Neural cell (in vitro differentiated cells): Measurements from ENCODE around the gene NT5C2. TPM values are rescaled to one million over a fixed set of nuclear protein-coding genes. Genes with fewer than 3 reads are reported as not detected.

ENCODE experiments used
- H2AFZ ChIP-seq: fragments of 200-600, 300-800 bp; sonication (generic), shearing (Covaris generic); 2 replicates; pipeline ENCODE4 v1.6.0; 2014; ENCODE audit warnings: low read depth, mild to moderate bottlenecking, antibody characterized with exemption, low read length, moderate library complexity
- H3F3A ChIP-seq: fragments of 200-600 bp; shearing (Covaris generic); 2 replicates; pipeline ENCODE4 v1.6.1; 2016; ENCODE audit warnings: mild to moderate bottlenecking, moderate library complexity, mixed read lengths, antibody characterized with exemption, low read length; ENCODE audit not compliant: insufficient read depth, poor library complexity, severe bottlenecking
- H3K27ac ChIP-seq: fragments of 200-600, 300-800 bp; sonication (generic), shearing (Covaris generic); 2 replicates; pipeline ENCODE4 v1.5.1; 2014; ENCODE audit warnings: mild to moderate bottlenecking, low read length, moderate library complexity
- H3K27me3 ChIP-seq: fragments of 300-800, 200-600 bp; sonication (generic), shearing (Covaris generic); 2 replicates; pipeline ENCODE4 v1.6.0; 2014; ENCODE audit warnings: mild to moderate bottlenecking, low read depth, low read length, moderate library complexity; ENCODE audit not compliant: insufficient read depth
- H3K36me3 ChIP-seq: fragments of 300-800, 200-600 bp; sonication (generic), shearing (Covaris generic); 2 replicates; pipeline ENCODE4 v1.5.1; 2014; ENCODE audit warnings: mild to moderate bottlenecking, antibody characterized with exemption, low read length, moderate library complexity; ENCODE audit not compliant: insufficient read depth
- H3K4me2 ChIP-seq: fragments of 300-800, 200-600 bp; sonication (generic), shearing (Covaris generic); 2 replicates; pipeline ENCODE4 v1.6.0; 2014; ENCODE audit warnings: mild to moderate bottlenecking, low read length
- H3K4me3 ChIP-seq: fragments of 300-800, 200-600 bp; sonication (generic), shearing (Covaris generic); 2 replicates; pipeline ENCODE4 v1.5.1; 2014; ENCODE audit warnings: mild to moderate bottlenecking, low read length, moderate library complexity
- H3K79me2 ChIP-seq: fragments of 200-600 bp; shearing (Covaris generic); replicated peaks from 2 replicates; pipeline ENCODE4 v1.6.0; 2014; ENCODE audit warnings: mild to moderate bottlenecking, low read length, moderate library complexity; ENCODE audit not compliant: insufficient read depth
- H3K9ac ChIP-seq: fragments of 300-800, 200-600 bp; sonication (generic), shearing (Covaris generic); 2 replicates; pipeline ENCODE4 v1.6.1; 2016; ENCODE audit warnings: mild to moderate bottlenecking, low read length, mixed read lengths
- H3K9me2 ChIP-seq: fragments of 200-600 bp; shearing (Covaris generic); 2 replicates; pipeline ENCODE4 v1.6.1; 2016; ENCODE audit warnings: mild to moderate bottlenecking, low read length, mixed read lengths; ENCODE audit not compliant: insufficient read depth
- H3K9me3 ChIP-seq: fragments of 200-600, 300-800 bp; sonication (generic), shearing (Covaris generic); 2 replicates; pipeline ENCODE4 v1.6.1; 2016; ENCODE audit warnings: mild to moderate bottlenecking, mixed run types, low read length, moderate library complexity, mixed read lengths
- H4K20me1 ChIP-seq: fragments of 200-600 bp; shearing (Covaris generic); 2 replicates; pipeline ENCODE4 v1.6.1; 2016; ENCODE audit warnings: mild to moderate bottlenecking, mixed run types; ENCODE audit not compliant: insufficient read depth
- CTCF ChIP-seq: fragments of 450-650 bp; IDR thresholded peaks from 2 replicates; pipeline ENCODE4 v1.5.1; 2014; ENCODE audit warnings: antibody characterized with exemption, mild to moderate bottlenecking, moderate library complexity; ENCODE audit not compliant: poor library complexity, severe bottlenecking
- EP300 ChIP-seq: fragments of 450-650 bp; conservative IDR thresholded peaks from 2 replicates; pipeline ENCODE4 v1.6.1; 2014; ENCODE audit warnings: antibody characterized with exemption, mild to moderate bottlenecking, moderate library complexity; ENCODE audit not compliant: poor library complexity, severe bottlenecking
- EZH2 ChIP-seq: fragments of 200-600, 300-800 bp; shearing (Covaris generic), sonication (generic); IDR thresholded peaks from 2 replicates; pipeline ENCODE4 v1.6.1; 2014; ENCODE audit warnings: antibody characterized with exemption, low read length, borderline replicate concordance, mild to moderate bottlenecking; ENCODE audit not compliant: insufficient read depth, poor library complexity, severe bottlenecking
- MXI1 ChIP-seq: fragments of 450-650 bp; conservative IDR thresholded peaks from 2 replicates; pipeline ENCODE4 v1.6.1; 2014; ENCODE audit warnings: antibody characterized with exemption, mild to moderate bottlenecking; ENCODE audit not compliant: poor library complexity, severe bottlenecking
- POLR2AphosphoS5 ChIP-seq: IDR thresholded peaks from 2 replicates; pipeline ENCODE4 v1.6.1; 2012
- RAD21 ChIP-seq: fragments of 450-650 bp; conservative IDR thresholded peaks from 2 replicates; pipeline ENCODE4 v1.6.1; 2014; ENCODE audit warnings: antibody characterized with exemption, mild to moderate bottlenecking, moderate library complexity
- SMC3 ChIP-seq: fragments of 450-650 bp; conservative IDR thresholded peaks from 2 replicates; pipeline ENCODE4 v1.6.1; 2014; ENCODE audit warnings: antibody characterized with exemption, mild to moderate bottlenecking, moderate library complexity; ENCODE audit not compliant: poor library complexity
- TAF1 ChIP-seq: IDR thresholded peaks from 2 replicates; pipeline ENCODE4 v1.6.1; 2012; ENCODE audit warnings: low read depth
- polyA plus RNA-seq: library from polyadenylated mRNA; depleted of rRNA; stranded (reverse); fragments of >200 nt; gene quantifications from 2 replicates; pipeline ENCODE4 v1.2.3, GENCODE V29; 2014
- TF ChIP-seq, protein P1 (sequence below): IDR thresholded peaks from 2 replicates; pipeline ENCODE4 v1.6.1; 2012; ENCODE audit warnings: borderline replicate concordance

The NT5C2 gene
- polyA plus RNA-seq, 1 donor from 2014 or later: 190 TPM

- peaks cover 7% of the 10 kb centered on the region for H3K79me2 ChIP-seq
- no peak for TF ChIP-seq CTCF
- no peak for TF ChIP-seq TAF1
- no peak for TF ChIP-seq EP300
- TF ChIP-seq, protein P1, sequence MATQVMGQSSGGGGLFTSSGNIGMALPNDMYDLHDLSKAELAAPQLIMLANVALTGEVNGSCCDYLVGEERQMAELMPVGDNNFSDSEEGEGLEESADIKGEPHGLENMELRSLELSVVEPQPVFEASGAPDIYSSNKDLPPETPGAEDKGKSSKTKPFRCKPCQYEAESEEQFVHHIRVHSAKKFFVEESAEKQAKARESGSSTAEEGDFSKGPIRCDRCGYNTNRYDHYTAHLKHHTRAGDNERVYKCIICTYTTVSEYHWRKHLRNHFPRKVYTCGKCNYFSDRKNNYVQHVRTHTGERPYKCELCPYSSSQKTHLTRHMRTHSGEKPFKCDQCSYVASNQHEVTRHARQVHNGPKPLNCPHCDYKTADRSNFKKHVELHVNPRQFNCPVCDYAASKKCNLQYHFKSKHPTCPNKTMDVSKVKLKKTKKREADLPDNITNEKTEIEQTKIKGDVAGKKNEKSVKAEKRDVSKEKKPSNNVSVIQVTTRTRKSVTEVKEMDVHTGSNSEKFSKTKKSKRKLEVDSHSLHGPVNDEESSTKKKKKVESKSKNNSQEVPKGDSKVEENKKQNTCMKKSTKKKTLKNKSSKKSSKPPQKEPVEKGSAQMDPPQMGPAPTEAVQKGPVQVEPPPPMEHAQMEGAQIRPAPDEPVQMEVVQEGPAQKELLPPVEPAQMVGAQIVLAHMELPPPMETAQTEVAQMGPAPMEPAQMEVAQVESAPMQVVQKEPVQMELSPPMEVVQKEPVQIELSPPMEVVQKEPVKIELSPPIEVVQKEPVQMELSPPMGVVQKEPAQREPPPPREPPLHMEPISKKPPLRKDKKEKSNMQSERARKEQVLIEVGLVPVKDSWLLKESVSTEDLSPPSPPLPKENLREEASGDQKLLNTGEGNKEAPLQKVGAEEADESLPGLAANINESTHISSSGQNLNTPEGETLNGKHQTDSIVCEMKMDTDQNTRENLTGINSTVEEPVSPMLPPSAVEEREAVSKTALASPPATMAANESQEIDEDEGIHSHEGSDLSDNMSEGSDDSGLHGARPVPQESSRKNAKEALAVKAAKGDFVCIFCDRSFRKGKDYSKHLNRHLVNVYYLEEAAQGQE: no peak
- no peak for TF ChIP-seq RAD21
- TF ChIP-seq MXI1: no peak
- no peak for TF ChIP-seq EZH2
- no peak for TF ChIP-seq SMC3
- TF ChIP-seq POLR2AphosphoS5: no peak
- H3K36me3 ChIP-seq: no peaks in the 10 kb centered on the region
These were observed 45.4 kb downstream of the NT5C2 start for GRCh38 chr10:103147645-103148044.

DNA sequence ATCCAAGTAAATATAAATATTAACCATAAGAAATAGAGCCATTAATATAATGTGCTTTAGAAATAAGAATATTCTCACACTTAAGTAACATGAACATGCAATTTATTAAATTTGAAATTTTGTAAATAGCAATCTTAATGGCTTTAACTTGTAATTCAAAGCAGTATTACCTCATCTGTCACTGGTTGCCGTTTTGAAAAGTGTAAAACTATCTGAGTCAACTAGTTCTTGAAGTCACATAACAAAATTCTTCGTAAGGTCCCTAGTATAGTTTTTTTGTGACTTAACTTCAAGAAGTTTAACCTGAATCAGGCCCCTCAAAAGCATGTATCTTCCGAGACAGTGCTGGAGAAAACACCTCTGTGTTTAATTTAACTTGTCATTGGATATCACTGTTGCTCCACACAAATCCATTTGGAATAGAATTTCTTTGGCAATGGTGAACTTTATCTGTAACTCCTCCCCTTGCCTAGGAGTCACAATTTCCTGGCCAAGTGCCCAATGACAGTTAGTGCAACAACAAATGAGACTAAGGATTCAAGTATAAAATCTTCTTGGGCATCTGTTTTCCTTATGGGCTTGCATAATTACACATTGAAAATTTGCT is 47.1 kb downstream of the NT5C2 start:
- H4K20me1 ChIP-seq: no peaks in the 10 kb centered on the region
- no peak overlapping the region for H3K4me3 ChIP-seq
- no peaks in the 10 kb centered on the region for H3K27me3 ChIP-seq
- H3F3A ChIP-seq: no peaks in the 10 kb centered on the region
- no peak overlapping the region for H3K27ac ChIP-seq
- H3K9me3 ChIP-seq: no peaks in the 10 kb centered on the region
- no peaks in the 10 kb centered on the region for H3K9me2 ChIP-seq
- H3K36me3 ChIP-seq: no peaks in the 10 kb centered on the region
- no peak overlapping the region for H3K9ac ChIP-seq
- peaks cover 7% of the 10 kb centered on the region for H3K79me2 ChIP-seq
- TF ChIP-seq TAF1: no peak
- no peak for TF ChIP-seq SMC3
- no peak for TF ChIP-seq EP300
- TF ChIP-seq POLR2AphosphoS5: no peak
- H3K4me2 ChIP-seq: no peak overlapping the region
- no peak overlapping the region for H2AFZ ChIP-seq

More at GRCh38 chr10:103147645-103148044, 45.4 kb downstream of the NT5C2 start:
- no peaks in the 10 kb centered on the region for H3K9me2 ChIP-seq
- no peak overlapping the region for H2AFZ ChIP-seq
- H3K4me3 ChIP-seq: no peak overlapping the region
- H3K27me3 ChIP-seq: no peaks in the 10 kb centered on the region
- no peak overlapping the region for H3K27ac ChIP-seq
- no peaks in the 10 kb centered on the region for H4K20me1 ChIP-seq
- no peak overlapping the region for H3K9ac ChIP-seq
- no peaks in the 10 kb centered on the region for H3F3A ChIP-seq
- no peak overlapping the region for H3K4me2 ChIP-seq
- no peaks in the 10 kb centered on the region for H3K9me3 ChIP-seq
